ENCODE measurements around the gene ZBTB32. TPM values are rescaled to one million over a fixed set of nuclear protein-coding genes. Genes with fewer than 3 reads are reported as not detected.

Gene ZBTB32
- total and polyA plus RNA-seq, 2 experiments from 2014 or later, result 0.65 TPM; not detected in 1

GRCh38 chr19:35756377-35757230 is 52.2 kb downstream of the ZBTB32 start, which contains the start of gene HSPB6:
HSPB6 (minus strand) TSS chr19:35757029; CDS start chr19:35757008, 21 bp downstream.
- peak; percentile 70 for DNase-seq (ENCODE audit: low spot score)
- no peak within 1 kb of the TSS for H3K27ac ChIP-seq (ENCODE audit: low read depth)

More at GRCh38 chr19:35756377-35757230, 52.2 kb downstream of the ZBTB32 start, which contains the start of gene HSPB6:
- Histone ChIP-seq H3K79me2 (replicated peaks; ENCODE audit: insufficient read depth) (peaks cover 13% of the 10 kb centered on the region), H3F3A (replicated peaks; ENCODE audit: low read depth) (peaks cover 9% of the 10 kb centered on the region; the same call in 1 of the 2 replicates), H3K9me2 (ENCODE audit: insufficient read depth) (no peaks in the 10 kb centered on the region), H3K4me2 (peak within 1 kb of the TSS; percentile 93), H3K4me1 (ENCODE audit: insufficient read depth) (peaks cover 4% of the 10 kb centered on the region), H4K20me1 (replicated peaks; ENCODE audit: insufficient read depth) (peaks cover 3% of the 10 kb centered on the region), H3K4me3 (peak within 1 kb of the TSS; percentile 94), H3K36me3 (ENCODE audit: insufficient read depth) (peaks cover 6% of the 10 kb centered on the region; the same call in 1 of the 2 replicates), H3K27me3 (ENCODE audit: insufficient read depth) (peaks cover 28% of the 10 kb centered on the region), H2AFZ (peak within 1 kb of the TSS; percentile 90)
- peak; percentile 25 for ATAC-seq
- Mint-ChIP-seq H3K4me1 (peaks cover 15% of the 10 kb centered on the region), H3K9me3 (no peaks in the 10 kb centered on the region; the same call in 2 of the 3 replicates), H3K27ac (peak within 1 kb of the TSS; percentile 93), H3K4me3 (peak within 1 kb of the TSS; percentile 83), H3K27me3 (ENCODE audit: insufficient read depth, low read depth, poor library complexity) (peaks cover 38% of the 10 kb centered on the region), H3K36me3 (ENCODE audit: low read depth) (peaks cover 21% of the 10 kb centered on the region)
- TF ChIP-seq CREB1 (CRISPR knock-in tag; IDR thresholded peaks at IDR 0.05; ENCODE audit: low read depth) (no peak), REST (IDR thresholded peaks at IDR 0.05; ENCODE audit: unreplicated experiment) (no peak), CTCF (conservative IDR thresholded peaks at IDR 0.05; ENCODE audit: low read depth in 2 of 2) (no peak), ZNF331 (CRISPR knock-in tag; IDR thresholded peaks at IDR 0.05; ENCODE audit: low read depth) (no peak), NANOG (IDR thresholded peaks at IDR 0.05; ENCODE audit: borderline replicate concordance) (no peak), POLR2AphosphoS5 (IDR thresholded peaks at IDR 0.05; ENCODE audit: low read depth) (0 out of 2 replicates have a peak, but pooled peaks have one; percentile 44), ZNF114 (CRISPR knock-in tag; IDR thresholded peaks at IDR 0.05) (no peak)
